Stimulated activated CD8-positive, alpha-beta memory T cell treated with anti-CD3 and anti-CD28 coated beads, Interleukin-15, amount 100 ng/mL, for 24 hours (primary cell): ENCODE data around the gene PSMD12.
"Not testable (repeated sequence)": the region's sequence is repeated elsewhere in the genome, so short reads cannot be mapped to it uniquely, and the experiment has no call there.

Source experiments
- DNase-seq: peaks from one replicate; pipeline ENCODE4 v3.0.0-alpha.2; 2020; ENCODE audit warnings: low read depth

The PSMD12 gene

GRCh38 chr17:67366193-67367157 lies at the start of gene PSMD12:
PSMD12 (minus strand) TSS chr17:67366577; CDS start chr17:67366519, 58 bp downstream.
- DNase-seq, result peak; percentile 85

DNA sequence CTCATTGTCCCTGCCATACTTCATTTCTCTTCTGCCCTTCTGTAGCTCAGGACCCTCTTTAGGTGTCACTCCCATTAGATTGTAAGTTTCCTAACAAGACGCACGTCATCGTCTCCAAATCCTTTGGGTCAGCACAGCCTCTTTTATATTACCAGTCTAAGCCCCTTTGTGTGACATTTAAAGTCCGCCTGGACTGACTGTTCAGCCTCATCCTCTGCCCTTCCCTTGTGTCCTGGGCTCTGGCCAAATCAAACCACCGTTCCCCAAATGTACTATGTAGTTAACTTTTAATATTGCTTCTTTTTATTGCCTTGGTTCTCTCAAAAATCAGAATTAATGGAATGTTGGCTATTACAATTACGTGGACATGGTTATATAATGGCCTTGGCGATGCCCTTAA lies 48.9 kb upstream of the PSMD12 start:
- no peak for DNase-seq

DNA sequence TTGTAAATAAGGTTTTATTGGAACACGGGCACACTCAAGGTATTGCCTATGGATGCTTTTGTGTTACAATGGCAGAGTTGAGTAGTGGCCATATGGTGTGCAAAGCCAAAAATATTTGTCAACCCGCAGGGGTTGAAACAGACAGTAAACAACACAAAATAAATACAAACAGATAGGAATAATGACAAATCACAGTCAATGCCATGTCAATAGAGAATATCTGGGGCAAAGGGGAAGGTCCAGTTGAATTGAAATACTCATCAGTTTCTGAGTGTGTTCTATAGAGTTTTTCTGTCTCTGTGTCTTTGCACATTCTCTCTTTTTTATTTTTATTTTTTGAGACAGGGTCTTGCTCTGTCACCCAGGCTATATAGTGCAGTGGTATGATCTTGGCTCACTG lies 48.2 kb upstream of the PSMD12 start:
- no peak for DNase-seq

DNA sequence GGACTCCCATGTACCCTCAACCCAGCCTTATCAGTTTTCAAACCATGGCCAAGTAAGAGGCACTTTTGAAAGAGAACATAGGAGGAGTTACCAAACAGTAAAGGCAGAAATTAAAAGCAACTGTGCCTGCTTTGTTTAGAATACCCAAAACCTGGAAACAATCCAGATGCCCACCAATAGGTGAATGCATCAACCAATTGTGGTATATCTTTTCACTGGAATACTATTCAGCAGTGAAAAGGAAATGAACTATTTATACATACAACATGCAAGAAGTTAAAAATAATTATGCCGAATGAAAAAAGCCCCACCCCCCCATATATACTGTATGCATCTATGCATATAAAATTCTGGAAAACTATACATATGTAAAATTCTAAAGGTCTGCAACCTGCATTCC lies 47.8 kb upstream of the PSMD12 start:
- DNase-seq, result no peak

DNA sequence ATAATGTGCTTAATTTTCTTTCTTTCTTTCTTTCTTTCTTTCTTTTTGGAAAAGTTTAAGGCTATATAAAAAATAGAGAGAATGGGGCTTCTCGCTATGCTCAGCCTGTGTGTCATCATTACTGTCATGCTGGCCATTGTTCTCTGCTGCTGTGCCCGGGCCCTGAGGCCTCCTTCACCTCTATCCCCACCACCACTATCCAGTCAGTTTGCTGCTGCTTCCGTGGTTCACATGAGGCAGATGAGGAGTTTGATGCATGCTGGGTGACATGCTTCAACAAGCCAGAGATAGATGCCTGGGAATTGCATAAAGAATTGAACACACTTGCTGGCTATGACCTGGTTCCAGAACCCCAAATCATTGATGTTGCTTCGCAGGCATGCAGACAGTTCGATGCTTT lies 47.0 kb upstream of the PSMD12 start:
- DNase-seq, result no peak

DNA sequence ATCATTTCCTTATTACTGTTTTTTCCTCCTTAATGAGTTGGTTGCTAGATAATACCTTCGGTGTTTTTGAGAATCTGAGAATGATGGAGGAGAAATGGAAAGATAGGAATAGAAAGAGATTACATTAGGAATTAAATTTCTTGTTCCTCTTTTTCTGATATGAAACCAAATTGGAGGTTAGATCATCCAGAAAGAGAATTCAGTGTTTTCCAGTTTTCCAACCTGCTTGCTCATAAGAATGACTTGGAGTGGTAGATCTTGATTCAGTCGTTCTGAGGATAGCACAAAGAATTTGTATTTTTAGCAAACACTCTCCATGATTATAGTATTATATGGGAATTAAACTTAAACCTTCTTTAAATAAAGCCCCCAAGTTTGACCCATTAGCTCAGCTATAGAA lies 46.6 kb upstream of the PSMD12 start:
- no peak for DNase-seq

DNA sequence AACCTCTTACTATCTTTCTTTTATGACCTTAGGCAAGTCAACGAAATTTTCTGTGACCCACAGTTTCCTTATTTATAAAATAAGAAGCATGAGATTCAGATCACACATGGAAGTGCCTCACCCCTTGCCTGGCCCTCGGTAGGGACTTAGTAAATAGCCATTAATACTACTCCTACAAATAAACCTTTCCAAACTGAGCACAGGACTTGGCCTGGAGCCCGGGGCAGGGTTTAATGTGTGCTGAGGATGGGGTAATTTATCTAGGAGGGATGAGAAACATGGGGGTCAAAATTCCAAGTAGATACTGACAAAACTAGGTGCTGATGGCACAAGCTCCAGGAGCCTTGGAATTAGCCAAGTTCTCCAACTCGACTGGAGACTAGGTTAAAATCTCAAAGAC lies 45.7 kb upstream of the PSMD12 start:
- no peak for DNase-seq

- DNase-seq, result no peak
Measured at GRCh38 chr17:67411397-67411796, 45.0 kb upstream of the PSMD12 start.

- not testable (repeated sequence) for DNase-seq
Measured at GRCh38 chr17:67408455-67408830, 42.1 kb upstream of the PSMD12 start.

DNA sequence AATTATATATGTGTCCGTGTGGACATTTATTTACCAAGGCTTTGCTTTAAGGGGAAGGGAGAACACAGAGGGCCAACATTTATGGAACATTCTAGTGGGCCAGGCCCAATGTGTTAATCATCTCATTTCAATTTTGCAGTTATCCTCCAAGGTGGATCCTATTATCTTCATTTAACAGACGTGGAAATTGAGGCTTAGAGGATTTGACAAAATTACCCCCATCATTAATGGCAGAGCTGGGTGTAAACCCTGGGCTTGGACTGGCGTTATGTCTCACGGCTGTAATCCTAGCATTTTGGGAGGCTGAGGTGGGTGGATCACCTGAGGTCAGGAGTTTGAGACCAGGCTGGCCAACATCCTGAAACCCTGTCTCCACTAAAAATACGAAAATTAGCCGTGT lies 37.1 kb upstream of the PSMD12 start:
- DNase-seq, result no peak

GRCh38 chr17:67403065-67403464 lies 36.7 kb upstream of the PSMD12 start:
- no peak for DNase-seq

DNA sequence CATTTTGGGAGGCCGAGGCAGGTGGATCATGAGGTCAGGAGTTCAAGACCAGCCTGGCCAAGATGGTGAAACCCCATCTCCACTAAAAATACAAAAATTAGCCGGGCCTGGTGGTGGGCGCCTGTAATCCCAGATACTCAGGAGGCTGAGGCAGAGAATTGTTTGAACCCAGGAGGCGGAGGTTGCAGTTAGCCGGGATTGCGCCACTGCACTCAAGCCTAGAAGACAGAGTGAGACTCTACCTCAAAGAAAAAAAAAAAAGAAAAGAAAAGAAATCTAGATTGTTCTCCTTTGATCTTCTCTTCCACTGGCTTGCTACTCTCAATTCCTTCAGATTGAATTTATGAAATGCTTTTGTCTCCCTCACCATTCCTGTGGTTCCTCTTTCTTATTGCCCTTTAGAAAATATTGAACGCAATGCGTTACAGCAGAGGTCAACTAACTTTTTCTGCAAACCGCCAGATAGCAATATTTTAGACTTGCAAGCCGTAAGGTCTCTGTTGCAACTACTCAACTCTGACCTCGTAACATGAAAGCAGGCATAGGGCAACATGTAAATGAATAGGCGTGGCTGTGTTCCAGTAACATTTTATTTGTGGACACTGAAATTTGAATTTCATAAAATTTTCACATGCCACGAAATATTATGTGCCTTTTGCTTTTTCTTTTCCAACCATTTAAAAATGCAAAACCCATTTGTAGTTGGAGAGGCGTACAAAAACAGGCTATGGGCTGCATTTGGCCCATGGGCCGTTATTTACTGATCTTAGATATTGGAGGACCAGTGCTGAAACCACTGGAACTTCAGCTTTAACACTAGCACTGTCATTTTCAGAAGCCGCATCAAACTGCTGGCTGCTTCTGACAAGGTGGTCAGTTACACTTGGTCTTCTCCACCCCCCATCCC lies 35.5 kb upstream of the PSMD12 start:
- no peak for DNase-seq

DNA sequence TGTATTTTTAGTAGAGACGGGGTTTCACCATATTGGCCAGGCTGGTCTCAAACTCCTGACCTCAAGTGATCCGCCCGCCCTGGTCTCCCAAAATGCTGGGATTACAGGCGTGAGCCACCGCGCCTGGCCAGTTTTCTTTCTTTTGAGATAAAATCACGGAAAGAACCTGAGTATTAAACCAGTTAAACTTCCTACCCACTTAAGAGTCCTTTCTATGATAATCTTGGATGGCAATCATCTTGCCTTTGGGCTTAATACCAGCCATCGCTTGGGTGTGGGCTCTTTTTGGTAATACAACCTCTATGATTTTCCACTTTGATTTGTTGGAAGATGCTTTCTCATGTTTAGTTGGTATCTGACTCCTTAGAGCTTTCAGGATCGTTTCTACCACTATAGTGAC lies 34.7 kb upstream of the PSMD12 start:
- no peak for DNase-seq

DNA sequence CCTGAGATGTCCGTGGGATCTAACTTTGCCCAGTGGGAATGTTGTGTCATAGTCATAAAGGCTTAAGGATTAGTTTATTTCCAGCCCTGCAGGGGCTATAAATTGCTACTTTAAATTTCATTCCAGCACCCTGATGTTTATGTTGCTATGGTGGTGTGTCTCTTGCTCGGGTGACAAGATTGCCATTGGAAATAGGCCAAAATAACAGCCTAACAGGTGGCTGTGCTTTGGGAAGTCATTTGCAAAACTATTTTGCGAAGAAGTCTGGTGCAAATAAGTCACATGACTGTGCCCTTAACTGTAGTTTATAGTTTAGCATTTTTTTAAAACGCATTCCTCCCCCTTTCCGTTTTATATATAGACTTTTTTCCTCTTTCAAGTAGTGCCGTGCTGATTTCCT lies 33.8 kb upstream of the PSMD12 start:
- no peak for DNase-seq

GRCh38 chr17:67399676-67400075 lies 33.3 kb upstream of the PSMD12 start:
- DNase-seq, result no peak

DNA sequence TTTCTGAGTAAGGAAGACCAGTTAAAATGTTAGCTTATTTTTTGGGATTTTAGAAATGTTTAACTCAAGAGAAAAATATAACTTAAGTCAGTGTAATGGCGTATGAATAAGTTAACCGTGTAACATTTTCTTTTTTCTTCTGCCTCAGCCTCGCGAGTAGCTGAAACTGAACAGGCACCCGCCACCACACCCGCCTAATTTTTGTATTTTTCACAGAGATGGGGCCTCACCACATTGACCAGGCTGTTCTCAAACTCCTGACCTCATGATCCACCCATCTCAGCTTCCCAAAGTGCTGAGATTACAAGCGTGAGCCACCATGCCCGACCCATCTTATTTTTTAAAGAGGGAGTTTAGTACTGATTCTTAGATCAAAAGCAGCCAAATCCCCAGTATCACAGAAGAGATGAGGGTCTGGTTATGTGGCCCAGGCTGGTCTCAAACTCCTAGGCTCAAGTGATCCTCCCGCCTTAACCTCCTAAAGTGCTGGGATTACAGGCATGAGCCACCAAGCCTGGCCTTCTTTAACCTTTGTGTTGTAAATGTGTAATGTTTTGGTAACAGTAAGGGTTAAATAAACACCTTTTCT lies 27.5 kb upstream of the PSMD12 start:
- DNase-seq, result no peak

DNA sequence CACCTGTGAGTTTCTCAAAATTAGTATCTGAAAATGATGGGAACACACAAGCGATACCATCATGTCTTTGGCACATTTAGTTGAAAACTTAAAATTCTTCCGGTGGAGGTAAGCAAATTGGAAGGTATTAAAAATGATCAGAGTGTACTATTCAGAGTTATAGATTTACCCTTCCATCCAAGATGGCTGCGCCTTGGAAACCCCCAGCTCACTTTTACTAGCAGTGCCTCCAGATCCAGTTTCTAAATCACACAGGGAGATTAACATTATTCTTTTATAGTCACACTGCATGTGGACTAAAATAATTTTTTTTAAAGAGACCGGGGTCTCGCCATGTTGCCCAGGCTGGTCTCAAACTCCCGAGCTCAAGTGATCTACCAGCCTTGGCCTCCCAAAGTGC lies 25.7 kb upstream of the PSMD12 start:
- DNase-seq, result no peak

DNA sequence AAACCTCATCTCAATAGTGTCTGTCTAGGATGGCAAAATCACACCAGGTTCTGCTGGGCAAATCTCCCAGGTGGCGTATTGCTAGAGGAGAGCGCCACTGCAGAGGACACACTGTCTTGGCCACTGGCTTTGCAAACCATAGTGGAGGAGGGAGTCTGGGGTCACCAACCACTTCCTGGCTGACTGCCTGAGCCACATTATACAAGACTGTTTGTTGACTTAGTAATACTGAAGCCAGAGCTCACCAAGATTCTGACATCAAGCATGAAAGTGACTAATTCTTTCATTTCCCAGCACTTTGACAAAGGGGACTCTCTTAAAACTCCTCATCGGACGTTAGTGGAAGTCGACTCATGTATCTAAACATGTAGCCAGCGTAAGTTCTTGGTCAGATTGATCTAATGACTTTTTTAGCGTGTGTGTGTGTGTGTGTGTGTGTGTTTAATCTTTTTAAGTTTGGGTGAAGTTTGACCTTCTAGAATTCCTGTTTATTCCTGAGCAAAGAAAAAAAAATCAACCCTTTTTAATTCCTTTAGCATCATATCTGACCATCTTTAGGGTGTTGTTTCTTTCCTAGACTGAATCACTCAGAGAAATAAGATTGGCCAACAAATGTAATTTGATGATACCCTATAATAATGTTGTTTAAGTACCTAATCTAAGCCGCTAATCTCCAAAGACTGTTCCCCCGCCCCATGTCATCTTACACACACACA lies 24.4 kb upstream of the PSMD12 start:
- no peak for DNase-seq

DNA sequence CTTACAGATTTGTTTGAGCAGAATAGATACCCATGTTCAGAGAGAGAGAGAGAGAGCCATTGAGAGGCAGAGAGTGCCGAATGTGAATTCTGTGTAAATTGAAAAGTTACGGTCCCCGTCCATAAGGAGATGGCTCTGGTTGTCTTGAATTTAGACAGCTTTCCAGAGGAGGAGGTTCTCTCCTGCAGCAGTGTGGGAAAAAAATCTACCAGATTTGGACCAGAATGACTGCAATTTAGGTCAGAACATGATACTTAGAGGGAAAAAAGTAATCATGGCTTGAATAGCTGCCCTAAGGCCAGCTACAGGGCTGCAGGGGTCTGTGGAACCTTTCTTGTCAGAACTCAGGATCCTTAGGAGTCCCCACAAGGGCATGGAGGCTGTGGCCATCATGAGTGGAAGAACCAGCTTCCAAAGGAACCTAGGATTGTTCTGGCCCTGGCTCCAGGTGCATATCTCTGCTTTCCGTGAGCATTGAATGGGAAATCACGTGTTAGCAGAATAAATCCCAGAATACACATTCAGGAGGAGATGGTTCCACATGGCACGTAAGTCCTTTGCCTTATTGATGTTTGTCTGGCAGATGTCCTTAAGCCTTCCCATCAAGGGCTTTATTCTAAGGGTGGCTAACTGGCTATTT lies 23.7 kb upstream of the PSMD12 start:
- DNase-seq, result no peak

GRCh38 chr17:67388986-67389385 lies 22.6 kb upstream of the PSMD12 start:
- no peak for DNase-seq

GRCh38 chr17:67388536-67388935 lies 22.2 kb upstream of the PSMD12 start:
- not testable (repeated sequence) for DNase-seq
